ENCODE results near the gene MLC1.

DNA sequence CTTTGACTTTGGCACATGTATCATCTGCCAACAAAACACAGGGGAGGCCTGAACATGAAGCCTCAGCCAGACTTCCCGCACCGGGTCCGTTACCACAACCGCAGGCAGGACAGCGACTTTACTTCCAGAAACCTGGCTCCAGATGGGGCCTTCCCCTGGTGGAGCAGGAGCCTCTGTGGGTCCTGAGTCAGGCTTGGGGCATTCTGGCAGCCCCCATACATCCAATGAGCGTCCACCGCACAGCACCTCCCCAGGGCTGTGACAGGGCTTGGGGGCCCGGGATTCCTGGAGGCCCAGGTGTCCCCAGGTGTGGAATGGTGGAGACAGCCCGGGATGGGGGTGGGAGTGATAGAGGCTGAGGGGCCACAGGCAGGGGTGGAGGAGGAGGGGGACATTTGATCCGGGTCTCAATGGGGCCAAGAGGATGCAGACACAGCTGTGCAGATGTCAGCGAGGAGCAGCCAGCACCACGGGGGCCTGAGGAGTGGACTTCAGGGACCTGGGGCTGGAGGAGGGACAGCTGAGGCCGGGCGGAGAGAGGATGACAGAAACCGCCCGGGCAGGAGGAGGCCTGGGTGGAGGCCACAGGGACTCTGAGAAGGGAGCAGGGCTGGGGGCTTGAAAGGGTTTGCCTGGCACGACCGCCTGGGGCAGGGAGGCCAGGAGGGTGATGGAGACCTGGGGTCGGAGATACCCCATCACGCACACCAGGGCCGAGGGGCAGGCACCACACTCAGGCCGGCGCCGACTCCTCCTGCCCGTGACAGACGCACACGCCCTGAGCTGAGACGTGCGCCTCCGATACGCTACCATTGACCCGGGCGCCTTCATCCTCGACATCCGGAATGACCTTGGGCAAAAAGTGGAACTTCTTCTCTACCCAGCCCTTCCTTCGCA lies 35.7 kb downstream of the MLC1 start:
- TF ChIP-seq, protein P1, sequence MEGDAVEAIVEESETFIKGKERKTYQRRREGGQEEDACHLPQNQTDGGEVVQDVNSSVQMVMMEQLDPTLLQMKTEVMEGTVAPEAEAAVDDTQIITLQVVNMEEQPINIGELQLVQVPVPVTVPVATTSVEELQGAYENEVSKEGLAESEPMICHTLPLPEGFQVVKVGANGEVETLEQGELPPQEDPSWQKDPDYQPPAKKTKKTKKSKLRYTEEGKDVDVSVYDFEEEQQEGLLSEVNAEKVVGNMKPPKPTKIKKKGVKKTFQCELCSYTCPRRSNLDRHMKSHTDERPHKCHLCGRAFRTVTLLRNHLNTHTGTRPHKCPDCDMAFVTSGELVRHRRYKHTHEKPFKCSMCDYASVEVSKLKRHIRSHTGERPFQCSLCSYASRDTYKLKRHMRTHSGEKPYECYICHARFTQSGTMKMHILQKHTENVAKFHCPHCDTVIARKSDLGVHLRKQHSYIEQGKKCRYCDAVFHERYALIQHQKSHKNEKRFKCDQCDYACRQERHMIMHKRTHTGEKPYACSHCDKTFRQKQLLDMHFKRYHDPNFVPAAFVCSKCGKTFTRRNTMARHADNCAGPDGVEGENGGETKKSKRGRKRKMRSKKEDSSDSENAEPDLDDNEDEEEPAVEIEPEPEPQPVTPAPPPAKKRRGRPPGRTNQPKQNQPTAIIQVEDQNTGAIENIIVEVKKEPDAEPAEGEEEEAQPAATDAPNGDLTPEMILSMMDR (IDR thresholded peaks at IDR 0.05 in 2 of 3, conservative IDR thresholded peaks at IDR 0.05 in 1 of 3; ENCODE audit: control insufficient read depth in 2 of 3, extremely low read depth in 1 of 3, insufficient read depth in 1 of 3, low read depth in 3 of 3, low read length in 3 of 3): no peak
- TF ChIP-seq MTA2 (IDR thresholded peaks at IDR 0.05; ENCODE audit: low read depth) (no peak), CBX5 (IDR thresholded peaks at IDR 0.05; ENCODE audit: low read depth) (no peak), DPF2 (IDR thresholded peaks at IDR 0.05) (no peak), SPI1 (IDR thresholded peaks at IDR 0.05; ENCODE audit: borderline replicate concordance, insufficient read depth, low read depth, low read length) (no peak), EZH2 (IDR thresholded peaks at IDR 0.05; ENCODE audit: borderline replicate concordance, control insufficient read depth, low read depth, low read length) (no peak)

Data from GM12878 (cell line).